ENCODE results near the gene CEMIP. TPM values are rescaled to one million over a fixed set of nuclear protein-coding genes. Genes with fewer than 3 reads are reported as not detected.

Gene CEMIP
- total and polyA plus RNA-seq, 2 of the 8 experiments (the other 6 are each of a cell fraction or from before 2014, with no cell fraction given) = 0.11 to 0.60 TPM

DNA sequence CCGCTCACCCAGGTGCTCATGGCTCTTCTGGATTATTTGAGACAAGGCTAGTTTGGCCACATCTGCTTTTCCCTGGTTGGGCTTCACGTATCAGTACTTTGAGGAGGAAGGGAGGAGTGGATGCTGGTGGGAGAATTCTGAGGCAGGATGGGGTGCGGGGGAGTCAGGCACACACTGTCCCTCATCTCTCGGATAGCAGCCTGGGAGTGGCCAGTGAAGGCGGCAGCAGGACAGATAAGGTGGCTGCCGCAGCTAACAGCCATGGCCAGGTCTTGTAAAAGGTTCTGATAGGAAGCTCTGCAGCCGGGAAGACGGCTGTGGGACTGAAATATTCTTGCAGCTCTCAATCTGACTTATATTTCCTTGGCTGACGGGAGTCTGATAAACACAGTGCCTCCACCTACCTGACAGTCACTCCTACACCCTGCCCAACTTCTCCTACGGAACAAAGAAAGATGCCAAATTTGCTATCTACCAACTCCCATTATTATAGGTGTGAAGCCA is 123.2 kb downstream of the CEMIP start:
- no peak overlapping the region for H4K5ac ChIP-seq (ENCODE audit: insufficient read length, low read depth, low read length)
- no peaks in the 10 kb centered on the region for H3K79me2 ChIP-seq (ENCODE audit: control insufficient read depth in 1 of 2, insufficient read depth in 2 of 2, low read length in 2 of 2)
- CTCF ChIA-PET (ENCODE audit: partially characterized antibody) = interaction anchor here (0.6 to 1.6 kb wide), 7 partner anchors 8 to 272 kb away, joined by 3 to 5 read pairs (median 3); partner anchors contain the start of gene CEMIP
- no peaks in the 10 kb centered on the region for H3K79me1 ChIP-seq (ENCODE audit: low read depth, low read length)
- DNase-seq (ENCODE audit: low read depth in 1 of 2, low spot score in 2 of 2) (no peak), FAIRE-seq (no peak)
- H2AK5ac ChIP-seq (ENCODE audit: low read depth, low read length) = no peak overlapping the region
- no peaks in the 10 kb centered on the region; the same call in 1 of the 2 replicates for H3K23me2 ChIP-seq (ENCODE audit: low read depth, low read length)
- WGBS, 2 experiments (ENCODE audit: extremely low coverage in 1 of 2, insufficient coverage in 1 of 2, insufficient read length in 1 of 2, insufficient replicate concordance in 2 of 2, low coverage in 1 of 2, low lambda C conversion rate in 2 of 2, missing lambda C conversion rate in 1 of 2) = 93% methylated on average over 10 of the region's 10 CpGs; no CpG with 5 or more reads in 1 of the 2 experiments
- no peak overlapping the region for H3K4me2 ChIP-seq (ENCODE audit: insufficient read depth in 1 of 2, low read depth in 2 of 2, low read length in 2 of 2)
- H3K27ac ChIP-seq (ENCODE audit: low read depth, low read length) = no peak overlapping the region
- peaks cover 0 to 3% (median 2%) of the 10 kb centered on the region in 4 experiments; a peak in 3 of 7 replicates for H3K4me1 ChIP-seq (replicated peaks in 1 of 4; ENCODE audit: control insufficient read depth in 3 of 4, insufficient read depth in 4 of 4, low read length in 3 of 4)
- no peak overlapping the region for H2BK120ac ChIP-seq (replicated peaks; ENCODE audit: low read depth, low read length)
- H4K91ac ChIP-seq (replicated peaks; ENCODE audit: insufficient read length, low read length) = no peak overlapping the region
- no peak overlapping the region for H3K56ac ChIP-seq (replicated peaks; ENCODE audit: insufficient read length, low read depth, low read length)
- no peak overlapping the region for H3K18ac ChIP-seq (ENCODE audit: extremely low read depth, low read length)
- H2BK15ac ChIP-seq (ENCODE audit: low read length) = no peak overlapping the region
- H2BK20ac ChIP-seq (ENCODE audit: low read length) = no peak overlapping the region
- H3K4ac ChIP-seq (replicated peaks; ENCODE audit: insufficient read length, low read depth, low read length) = no peak overlapping the region
- H3K36me3 ChIP-seq (ENCODE audit: control insufficient read depth in 2 of 4, insufficient read depth in 4 of 4, low read length in 3 of 4) = no peaks in the 10 kb centered on the region
- H3K27me3 ChIP-seq (replicated peaks in 1 of 4; ENCODE audit: control insufficient read depth in 3 of 4, extremely low read depth in 1 of 4, insufficient read depth in 3 of 4, low read length in 3 of 4) = peaks cover 0 to 2% (median 0%) of the 10 kb centered on the region in 4 experiments; a peak in 1 of 7 replicates
- POLR2A ChIA-PET (ENCODE audit: partially characterized antibody) = no interaction called here
- H4K20me1 ChIP-seq (replicated peaks in 1 of 2; ENCODE audit: control insufficient read depth in 1 of 2, insufficient read depth in 2 of 2, low read length in 2 of 2) = no peaks in the 10 kb centered on the region
- no peaks in the 10 kb centered on the region for H3K9me3 ChIP-seq (ENCODE audit: insufficient read depth in 2 of 2, low read depth in 1 of 2, low read length in 1 of 2)
- H2BK12ac ChIP-seq (ENCODE audit: low read depth, low read length) = no peak overlapping the region
- H3K9ac ChIP-seq (replicated peaks in 1 of 4; ENCODE audit: extremely low read depth in 1 of 4, low read depth in 3 of 4, low read length in 3 of 4) = no peak overlapping the region
- H3K14ac ChIP-seq (ENCODE audit: insufficient read length) = no peak overlapping the region
- H2BK5ac ChIP-seq (ENCODE audit: low read depth, low read length) = no peak overlapping the region
- H3K4me3 ChIP-seq (ENCODE audit: extremely low read depth in 1 of 4, insufficient read depth in 2 of 4, low read depth in 3 of 4, low read length in 4 of 4) = no peak overlapping the region
- no peak overlapping the region for H3K23ac ChIP-seq (ENCODE audit: insufficient read length)
- no peak overlapping the region for H4K8ac ChIP-seq (ENCODE audit: extremely low read depth, insufficient read depth, low read length)
- H2AFZ ChIP-seq (ENCODE audit: low read length) = no peak overlapping the region
- TF ChIP-seq YY1 (IDR thresholded peaks at IDR 0.05; ENCODE audit: low read depth, low read length) (no peak), E2F6 (IDR thresholded peaks at IDR 0.05) (no peak), BCL11A (IDR thresholded peaks at IDR 0.05; ENCODE audit: low read depth in 2 of 2, low read length in 2 of 2) (no peak), BRCA1 (IDR thresholded peaks at IDR 0.05; ENCODE audit: low read depth, low read length) (no peak), SP4 (IDR thresholded peaks at IDR 0.05; ENCODE audit: low read length) (no peak), SUZ12 (IDR thresholded peaks at IDR 0.05; ENCODE audit: low read length) (no peak), BACH1 (IDR thresholded peaks at IDR 0.05; ENCODE audit: low read length) (no peak), TAF1 (IDR thresholded peaks at IDR 0.05; ENCODE audit: low read depth, low read length) (no peak), TAF7 (optimal IDR thresholded peaks at IDR 0.05; ENCODE audit: borderline replicate concordance, low read depth, low read length) (no peak), RAD21 (IDR thresholded peaks at IDR 0.05 in 1 of 2, conservative IDR thresholded peaks at IDR 0.05 in 1 of 2; ENCODE audit: low read depth in 2 of 2, low read length in 2 of 2) (no peak), KDM5A (IDR thresholded peaks at IDR 0.05; ENCODE audit: low read length) (no peak), CBX8 (IDR thresholded peaks at IDR 0.05; ENCODE audit: borderline replicate concordance, low read depth, low read length) (no peak), SRF (IDR thresholded peaks at IDR 0.05; ENCODE audit: low read depth, low read length) (no peak)
- TF ChIP-seq, protein P1, sequence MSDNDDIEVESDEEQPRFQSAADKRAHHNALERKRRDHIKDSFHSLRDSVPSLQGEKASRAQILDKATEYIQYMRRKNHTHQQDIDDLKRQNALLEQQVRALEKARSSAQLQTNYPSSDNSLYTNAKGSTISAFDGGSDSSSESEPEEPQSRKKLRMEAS (IDR thresholded peaks at IDR 0.05) = no peak
